Neural crest cell (in vitro differentiated cells): ENCODE results near the gene SALL3. TPM values are rescaled to one million over a fixed set of nuclear protein-coding genes. Genes with fewer than 3 reads are reported as not detected.

Source experiments
- DNase-seq: peaks from one replicate; pipeline ENCODE4 v3.0.0; 2021; ENCODE audit warnings: low read depth, mixed read lengths, low spot score
- H3K27ac Mint-ChIP-seq: one replicate; pipeline ENCODE4 v1.8.0; 2021; ENCODE audit warnings: mild to moderate bottlenecking, mixed read lengths; ENCODE audit not compliant: unreplicated experiment
- H3K27me3 Mint-ChIP-seq: 2 replicates; pipeline ENCODE4 v1.8.0; 2021; ENCODE audit warnings: low read depth, mild to moderate bottlenecking, mixed read lengths
- H3K36me3 Mint-ChIP-seq: 2 replicates; pipeline ENCODE4 v1.8.0; 2021; ENCODE audit warnings: low read depth, mild to moderate bottlenecking, mixed read lengths
- H3K4me1 Mint-ChIP-seq: 2 replicates; pipeline ENCODE4 v1.8.0; 2021; ENCODE audit warnings: mixed read lengths
- H3K4me3 Mint-ChIP-seq: one replicate; pipeline ENCODE4 v1.8.0; 2021; ENCODE audit warnings: mild to moderate bottlenecking, mixed read lengths
- H3K9me3 Mint-ChIP-seq: 2 replicates; pipeline ENCODE4 v1.8.0; 2021; ENCODE audit warnings: mixed read lengths
- CTCF ChIP-seq: fragments of 200-600 bp; sonication (generic); conservative IDR thresholded peaks from 2 replicates; pipeline ENCODE4 v1.5.0; 2021; ENCODE audit warnings: antibody characterized with exemption, mild to moderate bottlenecking
- total RNA-seq: library from RNA; stranded (reverse); gene quantifications from 2 replicates; pipeline ENCODE4 v1.2.1, GENCODE V29; 2021

The SALL3 gene
- total RNA-seq, 1 donor from 2014 or later, result 9.1 TPM

- no peak overlapping the region for H3K27ac Mint-ChIP-seq
- no peak for DNase-seq
- H3K27me3 Mint-ChIP-seq, result peaks cover 34% of the 10 kb centered on the region
- H3K9me3 Mint-ChIP-seq, result peaks cover 18% of the 10 kb centered on the region
- no peak overlapping the region for H3K4me3 Mint-ChIP-seq
- TF ChIP-seq CTCF, result no peak
- peaks cover 13% of the 10 kb centered on the region for H3K36me3 Mint-ChIP-seq
- H3K4me1 Mint-ChIP-seq, result peaks cover 4% of the 10 kb centered on the region
Measured at GRCh38 chr18:78965917-78966792, 13.5 kb upstream of the SALL3 start.

GRCh38 chr18:78966793-78967106 lies 12.9 kb upstream of the SALL3 start:
- H3K36me3 Mint-ChIP-seq, result peaks cover 12% of the 10 kb centered on the region
- H3K27ac Mint-ChIP-seq, result no peak overlapping the region
- peaks cover 17% of the 10 kb centered on the region for H3K9me3 Mint-ChIP-seq
- H3K4me3 Mint-ChIP-seq, result no peak overlapping the region
- no peak for DNase-seq
- H3K27me3 Mint-ChIP-seq, result peaks cover 40% of the 10 kb centered on the region
- H3K4me1 Mint-ChIP-seq, result peaks cover 4% of the 10 kb centered on the region
- no peak for TF ChIP-seq CTCF

- peaks cover 8% of the 10 kb centered on the region for H3K9me3 Mint-ChIP-seq
Measured at GRCh38 chr18:78967692-78968091, 11.9 kb upstream of the SALL3 start.

GRCh38 chr18:78969574-78970315 lies 9.9 kb upstream of the SALL3 start:
- no peak for DNase-seq
- H3K9me3 Mint-ChIP-seq, result no peaks in the 10 kb centered on the region
- H3K4me3 Mint-ChIP-seq, result no peak overlapping the region
- no peak for TF ChIP-seq CTCF
- H3K4me1 Mint-ChIP-seq, result peaks cover 14% of the 10 kb centered on the region
- peaks cover 63% of the 10 kb centered on the region for H3K27me3 Mint-ChIP-seq
- H3K27ac Mint-ChIP-seq, result no peak overlapping the region
- H3K36me3 Mint-ChIP-seq, result peaks cover 3% of the 10 kb centered on the region

More at GRCh38 chr18:78967692-78968091, 11.9 kb upstream of the SALL3 start:
- Mint-ChIP-seq H3K27ac (no peak overlapping the region), H3K36me3 (peaks cover 5% of the 10 kb centered on the region), H3K4me3 (no peak overlapping the region), H3K4me1 (peaks cover 8% of the 10 kb centered on the region), H3K27me3 (peaks cover 49% of the 10 kb centered on the region)
- no peak for TF ChIP-seq CTCF
- DNase-seq, result no peak

- Mint-ChIP-seq H3K27ac (no peak overlapping the region), H3K9me3 (no peaks in the 10 kb centered on the region), H3K36me3 (peaks cover 9% of the 10 kb centered on the region), H3K4me1 (peaks cover 18% of the 10 kb centered on the region), H3K27me3 (peaks cover 74% of the 10 kb centered on the region), H3K4me3 (no peak overlapping the region)
- TF ChIP-seq CTCF, result no peak
- no peak for DNase-seq
Measured at GRCh38 chr18:78970774-78971333, 8.8 kb upstream of the SALL3 start.
